GM23338 (cell line): Measurements from ENCODE around the gene WDR31. TPM values are rescaled to one million over a fixed set of nuclear protein-coding genes. Genes with fewer than 3 reads are reported as not detected.
A peak's percentile ranks its signal among the peaks of the same experiment; 100 is the strongest.

Experiments used
- ATAC-seq: fragments of 200-7000 bp; cut with Tn5 transposase; 3 replicates; pipeline ENCODE4 v1.9.1; 2020
- DNase-seq: peaks from one replicate; pipeline ENCODE4 v3.0.0-alpha.2; 2015; ENCODE audit warnings: low spot score
- H2AFZ ChIP-seq: fragments of 200-600 bp; sonication (generic); 2 replicates; pipeline ENCODE4 v1.8.0; 2016; ENCODE audit warnings: antibody characterized with exemption, mild to moderate bottlenecking, moderate library complexity
- H3F3A ChIP-seq: fragments of 200-600 bp; sonication (generic); replicated peaks from 2 replicates; pipeline ENCODE4 v1.8.0; 2017; ENCODE audit warnings: antibody characterized with exemption, mixed run types, low read depth
- H3K27ac ChIP-seq: fragments of 200-600 bp; sonication (generic); 2 replicates; pipeline ENCODE4 v1.6.1; 2016; ENCODE audit warnings: low read depth
- H3K27me3 ChIP-seq: fragments of 200-600 bp; sonication (generic); 2 replicates; pipeline ENCODE4 v1.8.0; 2016; ENCODE audit warnings: mild to moderate bottlenecking, mixed run types, moderate library complexity; ENCODE audit not compliant: insufficient read depth
- H3K36me3 ChIP-seq: fragments of 200-600 bp; sonication (generic); 2 replicates; pipeline ENCODE4 v1.8.0; 2016; ENCODE audit warnings: mild to moderate bottlenecking; ENCODE audit not compliant: insufficient read depth
- H3K4me1 ChIP-seq: fragments of 200-600 bp; sonication (generic); 2 replicates; pipeline ENCODE4 v1.8.0; 2016; ENCODE audit warnings: mild to moderate bottlenecking, moderate library complexity; ENCODE audit not compliant: insufficient read depth
- H3K4me2 ChIP-seq: fragments of 200-600 bp; sonication (generic); 2 replicates; pipeline ENCODE4 v1.7.1; 2017; ENCODE audit warnings: mixed run types
- H3K4me3 ChIP-seq: fragments of 200-600 bp; sonication (generic); 2 replicates; pipeline ENCODE4 v1.6.1; 2016; ENCODE audit warnings: mixed run types
- H3K79me2 ChIP-seq: fragments of 200-600 bp; sonication (generic); replicated peaks from 2 replicates; pipeline ENCODE4 v1.8.0; 2017; ENCODE audit warnings: mild to moderate bottlenecking; ENCODE audit not compliant: insufficient read depth
- H3K9me2 ChIP-seq: fragments of 200-600 bp; sonication (generic); 2 replicates; pipeline ENCODE4 v1.8.0; 2017; ENCODE audit not compliant: insufficient read depth
- H4K20me1 ChIP-seq: fragments of 200-600 bp; sonication (generic); replicated peaks from 2 replicates; pipeline ENCODE4 v1.8.0; 2017; ENCODE audit warnings: mild to moderate bottlenecking; ENCODE audit not compliant: insufficient read depth
- H3K27ac Mint-ChIP-seq: 2 replicates; pipeline ENCODE4 v1.8.0; 2020; ENCODE audit warnings: inconsistent platforms, mild to moderate bottlenecking, moderate library complexity, mixed read lengths
- H3K27me3 Mint-ChIP-seq: 3 replicates; pipeline ENCODE4 v1.8.0; 2022; ENCODE audit warnings: low read depth, mild to moderate bottlenecking, moderate library complexity, mixed read lengths, inconsistent platforms; ENCODE audit not compliant: insufficient read depth, poor library complexity
- H3K36me3 Mint-ChIP-seq: 3 replicates; pipeline ENCODE4 v1.8.0; 2021; ENCODE audit warnings: low read depth, mild to moderate bottlenecking, inconsistent platforms, moderate library complexity, mixed read lengths
- H3K4me1 Mint-ChIP-seq: 3 replicates; pipeline ENCODE4 v1.8.0; 2020; ENCODE audit warnings: mild to moderate bottlenecking, inconsistent platforms, mixed read lengths
- H3K4me3 Mint-ChIP-seq: 3 replicates; pipeline ENCODE4 v1.8.0; 2021; ENCODE audit warnings: moderate library complexity, mild to moderate bottlenecking, inconsistent platforms, mixed read lengths
- H3K9me3 Mint-ChIP-seq: 3 replicates; pipeline ENCODE4 v1.8.0; 2020; ENCODE audit warnings: moderate library complexity, mild to moderate bottlenecking, inconsistent platforms, mixed read lengths
- POLR2AphosphoS5 ChIP-seq: IDR thresholded peaks from 2 replicates; pipeline ENCODE4 v1.6.1; 2016; ENCODE audit warnings: antibody characterized with exemption, low read depth
- polyA plus RNA-seq: library from polyadenylated mRNA; unstranded; fragments of >200 nt; fragmentation: Nextera tagmentation; extraction: Ambion mirVana; gene quantifications from 2 replicates; pipeline ENCODE4 v1.2.1, GENCODE V29; 2016
- total RNA-seq: library from RNA; depleted of rRNA; stranded (reverse); fragments of >200 nt; shearing (Covaris generic); gene quantifications from 2 replicates; pipeline ENCODE4 v1.2.3, GENCODE V29; 2014
- TF ChIP-seq, protein P1 (sequence below): fragments of 250-450 bp; sonication (Bioruptor Pico); IDR thresholded peaks from 2 replicates; pipeline ENCODE4 v1.5.0; 2020; ENCODE audit warnings: mild to moderate bottlenecking, moderate library complexity

The WDR31 gene
- total and polyA plus RNA-seq, 2 experiments from 2014 or later, result 0.13 to 0.63 TPM

DNA sequence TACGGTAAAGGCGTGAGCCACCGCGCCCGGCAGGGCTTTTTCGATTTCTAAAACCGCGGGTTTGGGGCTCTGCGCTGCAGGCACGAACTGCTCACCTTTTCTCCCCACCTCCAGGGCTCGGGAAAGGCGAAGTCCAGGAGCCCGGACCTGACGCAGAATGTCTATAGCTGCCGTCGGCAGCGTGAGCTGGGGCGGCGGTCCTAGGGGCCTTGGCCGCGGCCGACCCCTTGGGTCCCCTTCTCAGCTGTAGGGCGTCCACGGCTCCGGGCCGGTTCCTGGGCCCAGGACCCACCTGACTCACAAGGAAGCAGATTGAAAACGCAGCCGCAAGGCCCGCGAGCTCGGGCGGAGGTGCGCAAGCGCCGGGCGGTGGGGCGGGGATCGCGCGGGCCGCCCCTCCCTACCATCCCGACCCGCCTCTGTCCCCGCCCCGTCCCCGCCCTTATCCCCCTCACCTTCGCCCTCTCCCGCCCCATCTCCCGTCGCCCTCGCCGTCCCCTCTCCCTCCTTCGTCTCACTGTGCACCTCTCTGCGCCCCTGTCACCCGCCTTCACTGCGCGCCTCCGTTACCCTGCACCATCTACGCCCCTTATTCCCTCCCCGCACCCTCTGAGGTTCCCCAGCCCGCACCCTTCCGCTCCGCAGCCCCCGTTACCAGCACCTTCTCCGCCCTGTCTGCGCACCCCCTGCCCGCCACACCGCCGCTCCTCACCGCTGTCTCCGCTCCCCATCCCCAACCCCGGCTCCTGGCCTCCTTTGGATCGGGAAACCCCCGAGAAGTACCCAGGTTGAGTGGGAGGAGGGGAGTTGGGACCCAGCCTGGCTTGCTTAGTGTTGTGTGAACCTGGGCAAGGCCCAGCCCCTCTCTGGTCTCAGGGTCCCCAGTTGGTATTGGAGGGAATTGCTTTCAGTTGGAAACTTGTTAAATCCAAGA, 36.8 kb upstream of the WDR31 start, which contains the start of gene HDHD3:
Gene HDHD3 (minus strand): TSS at position 353 of the 934 bp plus-strand sequence. CDS start 2,632 bp downstream, outside the sequence.
- Histone ChIP-seq H3K4me1 (no peaks in the 10 kb centered on the region; the same call in 1 of the 2 replicates), H3K27me3 (no peaks in the 10 kb centered on the region), H3K36me3 (no peaks in the 10 kb centered on the region), H3F3A (no peaks in the 10 kb centered on the region), H2AFZ (peak within 1 kb of the TSS; percentile 98), H3K79me2 (no peaks in the 10 kb centered on the region), H3K4me2 (peak within 1 kb of the TSS; percentile 87), H4K20me1 (no peaks in the 10 kb centered on the region), H3K4me3 (peak within 1 kb of the TSS; percentile 85), H3K27ac (peak within 1 kb of the TSS; percentile 94), H3K9me2 (no peaks in the 10 kb centered on the region)
- DNase-seq (peak; percentile 92), ATAC-seq (peak; percentile 82)
- no peak within 1 kb of the TSS for H3K27ac Mint-ChIP-seq
- H3K36me3 Mint-ChIP-seq, result peaks cover 6% of the 10 kb centered on the region; the same call in 1 of the 3 replicates
- no peaks in the 10 kb centered on the region; the same call in 2 of the 3 replicates for H3K9me3 Mint-ChIP-seq
- H3K4me1 Mint-ChIP-seq, result peaks cover 13% of the 10 kb centered on the region
- TF ChIP-seq, protein P1, sequence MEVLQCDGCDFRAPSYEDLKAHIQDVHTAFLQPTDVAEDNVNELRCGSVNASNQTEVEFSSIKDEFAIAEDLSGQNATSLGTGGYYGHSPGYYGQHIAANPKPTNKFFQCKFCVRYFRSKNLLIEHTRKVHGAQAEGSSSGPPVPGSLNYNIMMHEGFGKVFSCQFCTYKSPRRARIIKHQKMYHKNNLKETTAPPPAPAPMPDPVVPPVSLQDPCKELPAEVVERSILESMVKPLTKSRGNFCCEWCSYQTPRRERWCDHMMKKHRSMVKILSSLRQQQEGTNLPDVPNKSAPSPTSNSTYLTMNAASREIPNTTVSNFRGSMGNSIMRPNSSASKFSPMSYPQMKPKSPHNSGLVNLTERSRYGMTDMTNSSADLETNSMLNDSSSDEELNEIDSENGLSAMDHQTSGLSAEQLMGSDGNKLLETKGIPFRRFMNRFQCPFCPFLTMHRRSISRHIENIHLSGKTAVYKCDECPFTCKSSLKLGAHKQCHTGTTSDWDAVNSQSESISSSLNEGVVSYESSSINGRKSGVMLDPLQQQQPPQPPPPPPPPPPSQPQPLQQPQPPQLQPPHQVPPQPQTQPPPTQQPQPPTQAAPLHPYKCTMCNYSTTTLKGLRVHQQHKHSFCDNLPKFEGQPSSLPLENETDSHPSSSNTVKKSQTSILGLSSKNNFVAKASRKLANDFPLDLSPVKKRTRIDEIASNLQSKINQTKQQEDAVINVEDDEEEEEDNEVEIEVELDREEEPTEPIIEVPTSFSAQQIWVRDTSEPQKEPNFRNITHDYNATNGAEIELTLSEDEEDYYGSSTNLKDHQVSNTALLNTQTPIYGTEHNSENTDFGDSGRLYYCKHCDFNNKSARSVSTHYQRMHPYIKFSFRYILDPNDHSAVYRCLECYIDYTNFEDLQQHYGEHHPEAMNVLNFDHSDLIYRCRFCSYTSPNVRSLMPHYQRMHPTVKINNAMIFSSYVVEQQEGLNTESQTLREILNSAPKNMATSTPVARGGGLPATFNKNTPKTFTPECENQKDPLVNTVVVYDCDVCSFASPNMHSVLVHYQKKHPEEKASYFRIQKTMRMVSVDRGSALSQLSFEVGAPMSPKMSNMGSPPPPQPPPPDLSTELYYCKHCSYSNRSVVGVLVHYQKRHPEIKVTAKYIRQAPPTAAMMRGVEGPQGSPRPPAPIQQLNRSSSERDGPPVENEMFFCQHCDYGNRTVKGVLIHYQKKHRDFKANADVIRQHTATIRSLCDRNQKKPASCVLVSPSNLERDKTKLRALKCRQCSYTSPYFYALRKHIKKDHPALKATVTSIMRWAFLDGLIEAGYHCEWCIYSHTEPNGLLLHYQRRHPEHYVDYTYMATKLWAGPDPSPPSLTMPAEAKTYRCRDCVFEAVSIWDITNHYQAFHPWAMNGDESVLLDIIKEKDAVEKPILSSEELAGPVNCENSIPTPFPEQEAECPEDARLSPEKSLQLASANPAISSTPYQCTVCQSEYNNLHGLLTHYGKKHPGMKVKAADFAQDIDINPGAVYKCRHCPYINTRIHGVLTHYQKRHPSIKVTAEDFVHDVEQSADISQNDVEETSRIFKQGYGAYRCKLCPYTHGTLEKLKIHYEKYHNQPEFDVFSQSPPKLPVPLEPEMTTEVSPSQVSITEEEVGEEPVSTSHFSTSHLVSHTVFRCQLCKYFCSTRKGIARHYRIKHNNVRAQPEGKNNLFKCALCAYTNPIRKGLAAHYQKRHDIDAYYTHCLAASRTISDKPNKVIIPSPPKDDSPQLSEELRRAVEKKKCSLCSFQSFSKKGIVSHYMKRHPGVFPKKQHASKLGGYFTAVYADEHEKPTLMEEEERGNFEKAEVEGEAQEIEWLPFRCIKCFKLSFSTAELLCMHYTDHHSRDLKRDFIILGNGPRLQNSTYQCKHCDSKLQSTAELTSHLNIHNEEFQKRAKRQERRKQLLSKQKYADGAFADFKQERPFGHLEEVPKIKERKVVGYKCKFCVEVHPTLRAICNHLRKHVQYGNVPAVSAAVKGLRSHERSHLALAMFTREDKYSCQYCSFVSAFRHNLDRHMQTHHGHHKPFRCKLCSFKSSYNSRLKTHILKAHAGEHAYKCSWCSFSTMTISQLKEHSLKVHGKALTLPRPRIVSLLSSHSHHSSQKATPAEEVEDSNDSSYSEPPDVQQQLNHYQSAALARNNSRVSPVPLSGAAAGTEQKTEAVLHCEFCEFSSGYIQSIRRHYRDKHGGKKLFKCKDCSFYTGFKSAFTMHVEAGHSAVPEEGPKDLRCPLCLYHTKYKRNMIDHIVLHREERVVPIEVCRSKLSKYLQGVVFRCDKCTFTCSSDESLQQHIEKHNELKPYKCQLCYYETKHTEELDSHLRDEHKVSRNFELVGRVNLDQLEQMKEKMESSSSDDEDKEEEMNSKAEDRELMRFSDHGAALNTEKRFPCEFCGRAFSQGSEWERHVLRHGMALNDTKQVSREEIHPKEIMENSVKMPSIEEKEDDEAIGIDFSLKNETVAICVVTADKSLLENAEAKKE (CRISPR knock-in tag), result no peak
- peak; percentile 88 for TF ChIP-seq POLR2AphosphoS5
- H3K27me3 Mint-ChIP-seq, result peaks cover 7% of the 10 kb centered on the region
- H3K4me3 Mint-ChIP-seq, result peak within 1 kb of the TSS; percentile 92
